GM13976 (cell line): Measurements from ENCODE around the gene TOP2B.

Source experiments
- DNase-seq: peaks from one replicate; pipeline ENCODE4 v3.0.0; 2012; ENCODE audit warnings: low spot score
- CTCF ChIP-seq: IDR thresholded peaks from 2 replicates; pipeline ENCODE4 v1.5.1; 2012; ENCODE audit warnings: borderline replicate concordance, mild to moderate bottlenecking; ENCODE audit not compliant: insufficient read depth; ENCODE audit errors: extremely low read depth, missing control alignments, control extremely low read depth
- in situ Hi-C: fragments of 300-500 bp; cut with MboI; formaldehyde crosslinking; loops from one replicate; pipeline ENCODE4 v1.12.0; 2022; ENCODE audit warnings: low sequenced_read_pairs, mixed read lengths, inconsistent platforms; ENCODE audit not compliant: unreplicated experiment

The TOP2B gene

DNA sequence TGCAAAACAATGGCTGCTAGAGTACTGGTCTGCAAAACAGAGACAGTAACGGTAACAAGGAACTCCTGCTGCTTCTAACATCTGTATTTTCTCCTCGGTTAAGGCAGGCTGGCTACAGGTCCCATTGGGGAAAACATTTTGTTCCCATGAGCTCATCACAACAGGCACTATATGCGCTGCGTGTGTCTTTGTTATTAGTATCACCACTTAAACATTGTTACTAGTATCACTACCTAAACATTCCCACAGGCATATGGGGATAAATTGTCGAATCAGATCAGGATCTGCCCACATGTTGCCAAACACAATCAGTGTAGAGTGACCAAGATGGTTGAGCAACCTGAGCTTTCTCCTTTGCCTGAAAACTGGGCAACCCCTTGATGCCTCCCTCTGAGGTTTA lies 77.2 kb downstream of the TOP2B start:
- DNase-seq, result no peak
- in situ Hi-C loops, result loop anchor here (25.0 kb wide), 1 partner anchor 625 kb away; no protein-coding TSS in a partner anchor
- no peak for TF ChIP-seq CTCF

DNA sequence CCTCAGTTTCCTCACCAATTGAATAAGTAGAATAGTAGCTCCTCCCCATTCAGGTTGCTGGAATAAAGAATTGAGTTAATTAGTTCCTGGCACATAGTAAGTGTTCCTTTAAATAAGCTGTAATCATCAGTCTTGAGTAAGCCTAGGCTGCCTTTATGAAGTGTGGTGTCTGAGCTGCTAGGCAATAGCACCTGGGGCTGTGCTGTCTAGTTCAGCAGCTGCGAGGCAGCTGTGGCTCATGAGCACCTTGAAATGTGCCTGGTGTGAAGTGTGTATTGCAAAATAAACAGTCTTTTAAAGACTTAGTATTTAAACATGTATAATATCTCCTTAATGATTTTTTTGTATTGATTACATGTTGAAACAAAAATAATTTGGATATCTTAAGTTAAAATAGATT lies 77.6 kb downstream of the TOP2B start:
- TF ChIP-seq CTCF, result no peak
- in situ Hi-C loops, result loop anchor here (25.0 kb wide), 1 partner anchor 625 kb away; no protein-coding TSS in a partner anchor
- DNase-seq, result no peak

DNA sequence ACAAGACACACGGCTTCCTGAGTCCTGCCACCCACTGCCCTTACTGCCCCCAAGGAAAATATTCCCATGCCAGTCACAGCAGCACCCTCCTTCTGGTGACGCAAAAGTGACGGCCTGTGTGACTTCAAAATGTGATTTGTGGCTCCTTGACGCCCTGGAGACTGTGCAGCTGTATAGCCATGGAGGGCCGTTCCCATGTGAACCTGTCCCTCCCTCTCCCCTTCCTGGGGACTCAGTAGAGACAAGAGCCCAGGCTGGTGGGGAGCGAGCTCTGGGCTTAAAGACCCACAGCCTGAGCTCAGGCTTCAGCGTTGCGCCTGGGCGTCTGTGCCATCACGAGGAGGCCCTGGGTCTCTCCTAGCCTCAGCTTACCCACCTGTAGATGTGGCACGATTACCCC lies 78.2 kb downstream of the TOP2B start:
- in situ Hi-C loops, result loop anchor here (25.0 kb wide), 1 partner anchor 624 kb away; no protein-coding TSS in a partner anchor
- TF ChIP-seq CTCF, result no peak
- DNase-seq, result no peak

DNA sequence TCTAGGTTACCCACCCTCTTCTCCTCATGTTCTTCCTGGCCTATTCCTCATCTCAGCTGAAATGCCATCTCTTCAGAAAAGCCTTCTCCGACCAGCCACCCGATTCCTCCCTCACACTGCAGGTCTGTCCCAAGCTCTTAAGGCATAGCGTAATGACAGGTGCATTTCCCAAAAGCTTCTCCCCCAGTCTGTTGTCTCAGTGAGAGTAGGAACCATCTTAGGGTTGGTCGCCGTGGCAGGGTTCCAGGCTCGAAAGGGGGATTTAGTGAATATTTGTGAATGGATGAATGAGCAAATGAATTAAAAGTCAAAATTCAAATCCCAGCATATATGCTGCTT lies 78.6 kb downstream of the TOP2B start:
- no peak for DNase-seq
- no peak for TF ChIP-seq CTCF
- in situ Hi-C loops, result loop anchor here (25.0 kb wide), 1 partner anchor 624 kb away; no protein-coding TSS in a partner anchor

GRCh38 chr3:25585361-25586166 lies 79.1 kb downstream of the TOP2B start:
- in situ Hi-C loops, result loop anchor here (25.0 kb wide), 1 partner anchor 623 kb away; no protein-coding TSS in a partner anchor
- DNase-seq, result no peak
- TF ChIP-seq CTCF, result no peak

DNA sequence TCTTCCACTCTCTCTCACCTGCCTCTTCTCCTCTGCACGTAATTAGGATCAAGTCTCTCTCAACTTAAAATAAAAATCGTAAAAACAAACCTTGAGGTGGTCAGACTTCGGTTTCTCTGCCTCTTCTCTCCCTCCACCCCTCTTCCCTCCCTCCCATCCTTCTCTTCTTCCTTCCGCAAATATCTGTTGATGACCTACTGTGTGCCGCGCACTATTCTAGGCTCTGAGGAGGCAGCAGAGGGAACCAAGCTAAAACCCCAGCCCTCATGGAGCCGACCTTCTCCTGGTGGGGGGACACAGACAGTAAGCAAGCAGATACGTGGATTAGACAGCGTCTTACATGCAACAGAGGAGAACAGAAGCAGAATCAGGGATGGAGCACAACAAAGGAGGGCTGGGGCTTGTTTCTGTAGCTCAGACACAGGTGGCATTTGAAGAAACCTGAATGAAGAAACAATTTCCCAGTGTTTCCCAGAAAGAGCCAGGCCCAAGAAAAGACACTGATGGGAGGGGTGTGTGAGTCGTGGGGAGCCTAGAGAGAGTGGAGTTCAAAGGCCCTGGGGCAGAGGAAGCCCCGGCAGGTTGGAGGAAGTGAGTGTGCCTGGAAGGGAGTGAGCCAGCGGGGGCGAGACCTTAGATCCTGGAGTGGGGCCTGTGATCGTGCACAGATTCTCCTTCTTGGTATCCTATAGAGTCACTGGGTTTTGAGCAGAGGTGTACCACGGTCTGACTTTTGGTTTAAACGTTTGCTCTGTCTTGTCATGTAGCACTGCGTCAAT lies 80.5 kb downstream of the TOP2B start:
- in situ Hi-C loops, result loop anchor here (25.0 kb wide), 1 partner anchor 622 kb away; no protein-coding TSS in a partner anchor
- TF ChIP-seq CTCF, result no peak
- no peak for DNase-seq
